GM18858 (cell line): ENCODE data around the gene FBP2.
"Not testable (repeated sequence)": the region's sequence is repeated elsewhere in the genome, so short reads cannot be mapped to it uniquely, and the experiment has no call there.

ENCODE experiments used
- ATAC-seq: cut with Tn5 transposase; IDR thresholded peaks from one replicate; pipeline ENCODE4 v1.9.1; 2021; ENCODE audit not compliant: unreplicated experiment

The FBP2 gene

DNA sequence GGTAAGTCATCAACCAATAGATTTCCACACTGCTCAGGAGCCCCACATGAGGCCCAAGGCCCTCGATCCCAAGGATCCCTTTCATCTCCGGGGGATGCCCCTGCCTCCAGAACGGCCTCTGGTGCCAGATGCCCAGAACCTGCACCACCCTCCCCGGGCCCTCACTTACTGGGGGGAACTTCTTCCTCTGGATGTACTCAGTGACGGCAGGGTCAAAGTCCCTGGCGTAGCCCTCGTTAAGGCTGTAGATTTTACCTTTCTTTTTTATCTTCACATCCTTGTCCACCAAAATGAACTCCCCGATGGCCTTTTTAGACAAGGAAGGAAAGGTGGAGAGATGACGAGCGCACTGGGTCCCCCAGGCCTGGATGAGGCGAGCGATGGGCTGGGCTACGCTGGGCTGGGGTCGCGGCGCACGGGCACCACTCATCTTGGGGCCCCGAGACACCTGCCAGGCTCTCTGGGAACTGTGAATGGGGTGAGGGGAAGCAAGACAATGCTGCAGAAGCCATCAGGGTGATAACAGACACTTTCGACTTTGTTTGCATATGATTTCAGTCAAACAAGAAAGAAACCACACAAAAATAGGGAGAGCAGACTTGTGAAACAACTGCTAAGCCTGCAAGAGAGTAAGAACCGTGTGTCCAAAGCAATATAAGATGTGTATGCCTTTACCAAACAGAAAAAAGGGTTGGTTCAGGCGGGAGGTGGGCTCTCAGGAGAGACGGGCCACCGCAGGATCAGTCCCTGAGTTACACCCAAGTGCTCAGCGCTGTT, 13.2 kb upstream of the FBP2 start:
- ATAC-seq: no peak

DNA sequence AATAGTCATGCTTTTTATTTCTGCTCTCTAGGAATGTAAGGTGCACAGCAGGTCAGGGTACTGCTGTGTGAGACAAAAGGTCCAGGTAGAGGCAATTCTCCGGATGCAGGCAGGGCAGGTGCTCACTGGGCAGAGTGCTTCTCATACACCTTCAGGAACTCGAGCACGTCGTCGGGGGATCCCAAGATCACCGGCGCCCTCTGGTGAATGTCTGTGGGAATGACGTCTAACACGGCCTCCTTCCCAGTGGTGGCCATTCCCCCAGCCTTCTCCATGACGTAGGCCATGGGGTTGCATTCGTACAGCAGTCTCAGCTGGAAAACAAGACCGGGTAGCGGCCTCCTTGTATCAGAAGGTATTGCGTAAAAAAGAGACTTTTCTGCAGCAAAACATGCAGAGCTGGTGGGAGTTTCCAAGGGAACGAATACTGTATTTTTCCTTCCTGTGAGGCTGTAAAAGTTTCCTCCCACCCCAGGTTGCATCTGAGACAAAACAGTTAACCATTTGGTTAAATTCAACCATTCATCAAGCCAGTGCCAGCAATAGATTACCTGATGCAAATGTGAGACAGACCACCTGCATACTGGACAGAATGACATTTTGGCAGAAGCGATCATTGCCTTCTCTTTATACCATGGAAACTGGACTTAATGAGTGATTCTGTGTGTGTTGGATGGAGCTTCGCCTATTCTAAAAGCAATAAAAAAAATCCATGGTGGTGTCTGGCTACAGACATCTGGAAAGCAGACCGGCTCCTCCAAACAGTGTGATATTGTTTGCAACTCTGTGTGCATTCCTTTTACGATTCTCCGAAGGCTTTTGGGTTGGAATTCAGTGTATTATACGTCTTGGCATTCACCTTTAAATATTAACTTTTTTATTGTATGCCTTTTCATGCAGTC, 9.9 kb upstream of the FBP2 start:
- ATAC-seq: no peak

GRCh38 chr9:94602666-94603065, 9.0 kb upstream of the FBP2 start:
- no peak for ATAC-seq

GRCh38 chr9:94600715-94601114, 7.1 kb upstream of the FBP2 start:
- no peak for ATAC-seq

DNA sequence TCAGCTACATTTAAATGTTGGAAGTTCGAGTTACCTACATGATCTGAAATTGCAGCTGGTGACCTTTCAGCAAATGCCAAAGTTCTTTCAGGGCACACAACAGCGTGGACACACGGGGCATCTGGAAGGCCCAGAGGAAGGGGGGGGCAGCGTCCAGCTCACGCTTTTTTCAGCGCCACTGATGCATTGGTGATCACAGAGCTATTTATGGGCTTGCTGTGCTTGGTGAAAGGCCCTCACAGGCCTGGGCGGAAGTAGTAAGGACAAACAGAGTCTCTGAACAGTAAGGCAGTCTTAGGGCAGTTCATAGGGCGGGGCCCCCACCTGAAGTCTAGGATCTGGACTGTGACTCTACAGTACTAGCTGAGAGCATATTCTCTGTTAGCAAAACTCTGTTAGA, 6.6 kb upstream of the FBP2 start:
- ATAC-seq: no peak

DNA sequence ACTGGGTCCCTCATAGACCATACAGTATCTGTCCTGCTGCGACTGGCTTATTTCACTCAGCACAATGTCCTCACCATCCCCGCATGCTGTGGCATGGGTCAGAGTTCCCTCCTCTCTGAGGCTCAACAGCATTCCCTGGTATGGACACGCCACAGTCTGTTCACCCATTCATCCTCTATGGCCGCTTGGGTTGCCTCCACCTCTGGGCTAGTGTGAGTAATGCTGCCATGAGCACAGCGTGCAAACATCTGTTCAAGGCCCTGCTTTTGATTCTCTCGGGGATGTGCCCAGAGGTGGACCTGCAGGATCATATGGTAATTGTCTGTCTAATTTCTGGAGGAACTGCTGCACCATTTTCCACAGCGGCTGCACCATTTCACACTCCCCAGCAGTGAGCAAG, 5.5 kb upstream of the FBP2 start:
- no peak for ATAC-seq

GRCh38 chr9:94592683-94593082, 941 bp downstream of the FBP2 start:
- ATAC-seq: not testable (repeated sequence)

DNA sequence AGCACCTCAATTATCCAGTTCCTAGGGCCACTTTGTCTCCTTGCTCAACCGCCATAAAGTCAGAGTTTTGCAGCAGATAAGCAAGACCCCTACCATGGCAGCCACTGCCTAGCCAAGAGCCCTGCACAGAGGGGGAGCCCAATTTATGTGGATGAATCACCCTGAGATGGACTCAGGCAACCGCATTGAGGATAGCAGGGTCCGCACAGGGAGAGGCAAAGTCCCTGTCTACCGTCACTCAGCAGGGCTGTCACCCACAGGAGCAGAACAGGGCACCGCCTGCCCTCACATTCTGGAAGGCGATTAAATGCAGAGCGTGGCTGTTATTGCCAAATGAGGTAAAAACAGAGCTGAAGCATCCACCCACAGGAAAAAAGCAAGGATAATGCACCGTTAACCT, 1.7 kb downstream of the FBP2 start:
- ATAC-seq: no peak

GRCh38 chr9:94591046-94591545, 2.5 kb downstream of the FBP2 start:
- not testable (repeated sequence) for ATAC-seq

- no peak for ATAC-seq
These were observed 4.9 kb downstream of the FBP2 start for GRCh38 chr9:94588681-94589080.

DNA sequence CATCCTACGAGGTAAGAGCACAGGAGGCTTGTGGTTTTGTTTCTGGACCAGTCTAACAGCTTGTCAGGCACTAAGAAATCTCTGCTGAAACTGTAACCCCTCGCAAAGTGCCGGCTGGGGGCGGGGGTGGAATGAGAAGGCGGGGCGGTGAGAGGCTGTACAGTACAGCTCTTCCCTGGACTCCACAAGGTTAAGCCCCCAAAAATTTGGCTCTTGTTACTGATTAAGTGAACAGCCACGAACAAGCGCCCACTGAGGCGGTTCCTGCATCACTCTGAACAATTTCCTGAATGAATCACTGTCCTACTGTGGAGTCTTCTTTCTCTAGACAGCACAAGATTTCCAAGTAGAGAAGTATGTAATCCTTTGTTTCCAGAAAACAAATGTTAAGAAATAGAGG, 6.8 kb downstream of the FBP2 start:
- ATAC-seq: no peak

DNA sequence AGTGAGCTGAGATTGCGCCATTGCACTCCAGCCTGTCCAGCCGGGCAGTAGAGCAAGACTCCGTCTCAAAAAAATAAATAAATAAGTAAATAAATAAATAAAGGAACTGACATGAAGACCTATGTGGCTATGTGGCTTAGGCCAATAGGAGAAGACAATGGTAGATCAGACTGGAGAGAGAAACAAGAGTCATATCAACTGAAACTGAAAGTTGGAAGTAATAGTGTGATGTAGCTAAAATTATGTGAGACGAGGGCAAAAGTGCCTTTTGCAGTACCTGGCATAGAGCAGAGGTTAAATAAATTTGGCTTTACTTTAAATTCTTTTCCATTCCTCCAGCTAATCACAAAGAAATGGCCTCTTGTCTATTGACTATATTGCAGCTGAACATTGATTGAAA, 7.3 kb downstream of the FBP2 start:
- ATAC-seq: no peak

GRCh38 chr9:94584555-94584954, 9.1 kb downstream of the FBP2 start:
- no peak for ATAC-seq

GRCh38 chr9:94581728-94582127, 11.9 kb downstream of the FBP2 start:
- ATAC-seq: no peak

GRCh38 chr9:94577571-94577970, 16.1 kb downstream of the FBP2 start:
- ATAC-seq: no peak

DNA sequence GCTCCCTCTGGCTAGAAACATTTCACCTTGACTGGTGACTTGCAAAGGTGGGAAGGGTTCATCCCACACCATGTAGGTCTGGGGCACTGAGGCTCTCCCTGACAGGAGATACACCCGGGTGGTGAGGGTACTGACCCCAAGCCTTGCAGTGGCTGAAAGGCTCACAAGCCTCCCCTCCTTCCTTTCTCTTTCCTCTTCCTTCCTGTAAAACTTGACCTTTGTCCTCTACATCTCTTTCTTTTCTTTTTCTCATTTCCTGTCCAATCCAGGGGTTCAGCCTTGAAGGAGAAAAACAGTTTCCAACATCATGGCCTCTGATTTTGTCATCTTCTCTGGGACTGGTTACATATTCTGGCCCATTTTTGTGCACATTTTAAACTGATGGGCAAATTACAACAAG, 16.6 kb downstream of the FBP2 start:
- ATAC-seq: no peak

DNA sequence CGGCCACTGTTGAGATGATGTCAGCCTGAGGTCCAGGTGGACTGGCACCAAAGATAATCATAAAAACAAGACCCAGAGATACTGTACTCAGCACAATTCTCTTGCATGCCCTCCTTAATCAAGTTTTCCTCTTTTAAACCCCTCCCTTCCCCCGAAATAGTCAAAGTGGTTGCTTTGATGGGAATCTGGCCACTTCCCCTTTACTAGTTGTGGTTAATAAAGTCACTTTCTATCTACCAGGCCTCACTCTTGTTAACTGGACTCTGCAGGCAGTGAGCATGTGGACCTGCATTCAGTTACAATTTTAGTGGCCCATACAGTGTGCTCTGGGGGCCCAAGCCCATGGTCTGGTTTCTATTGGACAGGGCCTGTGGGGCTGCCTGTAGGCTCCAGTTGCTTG, 17.5 kb downstream of the FBP2 start:
- ATAC-seq: no peak

GRCh38 chr9:94568972-94569712, 24.5 kb downstream of the FBP2 start:
- no peak for ATAC-seq

GRCh38 chr9:94568250-94568889, 25.3 kb downstream of the FBP2 start:
- no peak for ATAC-seq

GRCh38 chr9:94567271-94567670, 26.4 kb downstream of the FBP2 start:
- ATAC-seq: no peak

DNA sequence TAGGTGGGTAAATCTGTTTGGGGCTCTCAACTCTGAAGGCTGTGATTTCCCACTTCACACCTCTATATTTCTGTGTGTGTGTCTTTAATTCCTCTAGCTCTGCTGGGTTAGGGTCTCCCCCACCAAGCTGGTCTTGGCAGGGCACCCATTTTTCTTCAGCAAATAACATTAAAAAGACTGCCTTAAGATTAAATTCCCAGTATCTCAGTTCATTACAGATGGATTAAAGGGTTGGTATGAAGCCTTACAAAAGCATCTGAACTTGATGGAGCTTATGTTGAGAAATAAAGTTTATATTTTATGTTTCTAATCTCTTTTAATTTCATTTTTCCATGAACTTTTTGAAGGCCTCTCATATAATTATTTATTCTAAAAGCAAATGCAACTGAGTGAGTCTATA, 27.1 kb downstream of the FBP2 start:
- ATAC-seq: no peak
